NCI-H1092 (cell line): ENCODE results near the gene RBM39.
A peak's percentile ranks its signal among the peaks of the same experiment; 100 is the strongest.
"Not testable (repeated sequence)": the region's sequence is repeated elsewhere in the genome, so short reads cannot be mapped to it uniquely, and the experiment has no call there.

Experiments
- DNase-seq: peaks from one replicate; lab custom pipeline; 2025; lab: John Stamatoyannopoulos, UW

Gene RBM39

GRCh38 chr20:35741892-35742740 lies at the start of gene RBM39:
RBM39 (minus strand) TSS chr20:35742260; CDS start chr20:35740874, 1,386 bp downstream.
- DNase-seq = peak; percentile 100

- no peak for DNase-seq
Measured at GRCh38 chr20:35791821-35792220, 49.8 kb upstream of the RBM39 start.

GRCh38 chr20:35791097-35791496 lies 49.0 kb upstream of the RBM39 start:
- DNase-seq = no peak

- no peak for DNase-seq
Measured at GRCh38 chr20:35788796-35789195, 46.7 kb upstream of the RBM39 start.

GRCh38 chr20:35785541-35785940 lies 43.5 kb upstream of the RBM39 start:
- DNase-seq = not testable (repeated sequence)

- DNase-seq = not testable (repeated sequence)
Measured at GRCh38 chr20:35783811-35784210, 41.8 kb upstream of the RBM39 start.

GRCh38 chr20:35776513-35777101 lies 34.5 kb upstream of the RBM39 start:
- DNase-seq = peak; percentile 1

GRCh38 chr20:35774391-35774790 lies 32.3 kb upstream of the RBM39 start:
- DNase-seq = no peak

GRCh38 chr20:35773154-35773751 lies 31.2 kb upstream of the RBM39 start:
- no peak for DNase-seq

GRCh38 chr20:35772563-35773058 lies 30.6 kb upstream of the RBM39 start:
- no peak for DNase-seq

- peak; percentile 87 for DNase-seq
Measured at GRCh38 chr20:35771689-35772562, 29.9 kb upstream of the RBM39 start, which contains the start of gene PHF20. PHF20 (plus strand) TSS chr20:35772015; CDS start chr20:35801523, 29,508 bp downstream.

- DNase-seq = no peak
Measured at GRCh38 chr20:35771367-35771688, 29.3 kb upstream of the RBM39 start.

- peak; percentile 33 for DNase-seq
Measured at GRCh38 chr20:35768731-35769664, 26.9 kb upstream of the RBM39 start.

- no peak for DNase-seq
Measured at GRCh38 chr20:35767683-35768481, 25.8 kb upstream of the RBM39 start.

- DNase-seq = no peak
Measured at GRCh38 chr20:35766843-35767242, 24.8 kb upstream of the RBM39 start.

GRCh38 chr20:35764936-35765335 lies 22.9 kb upstream of the RBM39 start:
- DNase-seq = not testable (repeated sequence)

- DNase-seq = no peak
Measured at GRCh38 chr20:35762461-35762860, 20.4 kb upstream of the RBM39 start.

- not testable (repeated sequence) for DNase-seq
Measured at GRCh38 chr20:35761548-35761947, 19.5 kb upstream of the RBM39 start.

- no peak for DNase-seq
Measured at GRCh38 chr20:35757098-35757705, 15.1 kb upstream of the RBM39 start.
